Stimulated activated CD8-positive, alpha-beta memory T cell treated with anti-CD3 and anti-CD28 coated beads, Interleukin-12 subunit alpha, Interleukin-12 subunit beta, amount 100 ng/mL, for 24 hours (primary cell): ENCODE results near the gene TMEM54.

Source experiments
- DNase-seq: peaks from one replicate; pipeline ENCODE4 v3.0.0-alpha.2; 2020; ENCODE audit errors: extremely low read depth

Gene TMEM54

DNA sequence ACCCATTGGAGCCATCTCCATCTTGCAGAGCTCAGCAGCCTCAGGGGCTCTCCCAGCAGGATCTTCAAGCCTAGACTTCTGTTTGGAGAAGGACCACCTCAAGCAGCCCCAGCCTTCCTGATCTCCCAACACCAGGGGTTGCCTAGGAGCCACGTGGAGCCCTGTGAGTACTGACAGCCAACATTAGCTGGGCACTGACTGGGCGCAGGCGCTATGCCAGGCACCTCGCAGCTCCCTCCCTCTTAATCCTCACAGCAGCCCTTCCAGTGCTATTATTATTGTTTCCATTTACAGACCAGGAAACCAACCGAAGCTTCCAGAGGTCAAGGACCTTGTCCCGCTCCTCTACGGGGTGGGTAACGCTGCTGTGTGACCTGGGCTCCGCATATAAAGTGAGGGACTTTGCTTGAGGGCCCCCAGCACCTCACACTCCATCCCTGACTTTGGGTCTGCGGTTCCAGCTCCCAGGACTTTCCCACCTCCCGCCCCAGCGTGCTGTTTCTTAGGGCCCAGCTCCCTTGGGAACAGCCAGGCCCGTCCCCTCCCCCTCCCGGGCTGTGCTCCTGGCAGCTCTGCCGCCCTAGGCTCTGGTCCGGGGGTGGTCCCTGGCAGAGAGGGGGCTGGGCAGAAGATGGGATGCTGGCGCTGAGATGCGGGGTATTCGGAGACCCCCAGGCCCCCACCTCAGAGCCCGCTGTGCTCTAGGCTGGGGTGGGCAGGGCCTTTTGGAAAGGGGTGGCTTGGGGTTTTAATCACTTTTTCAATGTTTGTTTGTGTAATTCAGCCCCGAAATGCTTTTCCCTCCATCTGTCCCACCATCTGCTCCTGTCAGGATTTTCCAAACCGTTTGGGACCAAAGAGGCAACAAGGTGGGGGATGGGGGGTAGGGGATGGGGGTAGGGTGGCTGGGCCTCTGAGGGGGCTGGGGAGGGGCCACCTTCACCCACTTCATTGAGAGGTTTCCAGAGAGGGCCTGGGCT, 19.0 kb downstream of the TMEM54 start:
- no peak for DNase-seq

DNA sequence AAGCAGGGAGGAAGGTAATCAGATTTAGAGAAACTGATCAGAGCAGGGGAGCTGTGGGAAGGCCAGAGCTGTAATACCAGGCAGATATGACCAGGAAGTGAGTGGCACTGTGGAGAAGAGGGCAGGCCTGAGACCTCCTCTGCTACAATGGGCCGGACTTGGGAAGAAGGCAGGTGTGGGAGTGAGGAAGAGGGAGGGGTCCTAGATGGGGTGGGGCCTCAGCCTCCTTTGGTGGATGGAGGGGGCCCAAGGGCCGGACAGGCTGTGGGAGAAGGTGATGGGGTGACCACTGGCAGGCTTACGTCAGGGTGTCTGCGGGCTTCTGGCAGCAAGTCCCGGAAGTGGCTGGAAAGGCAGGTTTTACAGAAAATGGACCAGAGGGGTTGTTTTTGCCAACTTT, 19.9 kb downstream of the TMEM54 start:
- no peak for DNase-seq

DNA sequence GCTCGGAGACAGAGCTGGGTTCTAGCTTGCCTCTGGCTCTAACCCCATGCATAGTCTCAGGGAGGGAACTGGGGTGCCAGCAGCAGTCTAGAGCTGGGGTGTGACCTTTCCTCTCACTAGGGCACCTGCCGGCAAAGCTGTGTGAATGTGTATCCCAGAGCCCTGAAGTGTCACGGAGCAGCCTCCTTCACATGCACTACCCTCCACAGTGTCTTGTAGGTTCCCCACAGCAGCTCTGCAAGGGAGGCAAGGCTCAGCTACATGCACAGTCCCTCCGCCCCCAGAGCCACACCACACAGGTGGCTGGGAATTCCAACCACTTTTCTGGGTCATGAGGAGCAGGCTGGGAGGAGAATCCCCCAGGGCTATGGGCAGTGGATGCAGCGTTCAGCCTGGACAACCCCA, 22.6 kb downstream of the TMEM54 start:
- no peak for DNase-seq

DNA sequence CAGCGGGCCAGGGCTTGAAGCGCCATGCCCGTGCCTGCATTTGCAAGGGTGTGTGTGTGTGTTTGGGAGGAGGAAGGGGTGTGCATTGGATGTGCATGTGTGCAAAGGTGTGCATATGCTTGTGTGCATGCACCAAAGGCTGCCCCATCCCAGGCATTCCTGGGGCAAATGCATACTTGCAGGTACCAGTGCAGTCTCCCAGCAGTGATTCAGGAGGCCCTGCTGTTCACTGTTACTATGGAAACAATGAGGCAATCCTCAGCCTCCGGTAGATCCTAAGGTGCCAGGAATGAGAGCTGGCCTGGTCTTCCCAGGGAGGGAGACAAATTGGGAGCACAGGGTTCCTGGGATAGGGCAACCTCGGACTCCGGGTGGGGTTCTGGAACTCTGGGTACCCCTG, 23.0 kb downstream of the TMEM54 start:
- DNase-seq, result no peak

DNA sequence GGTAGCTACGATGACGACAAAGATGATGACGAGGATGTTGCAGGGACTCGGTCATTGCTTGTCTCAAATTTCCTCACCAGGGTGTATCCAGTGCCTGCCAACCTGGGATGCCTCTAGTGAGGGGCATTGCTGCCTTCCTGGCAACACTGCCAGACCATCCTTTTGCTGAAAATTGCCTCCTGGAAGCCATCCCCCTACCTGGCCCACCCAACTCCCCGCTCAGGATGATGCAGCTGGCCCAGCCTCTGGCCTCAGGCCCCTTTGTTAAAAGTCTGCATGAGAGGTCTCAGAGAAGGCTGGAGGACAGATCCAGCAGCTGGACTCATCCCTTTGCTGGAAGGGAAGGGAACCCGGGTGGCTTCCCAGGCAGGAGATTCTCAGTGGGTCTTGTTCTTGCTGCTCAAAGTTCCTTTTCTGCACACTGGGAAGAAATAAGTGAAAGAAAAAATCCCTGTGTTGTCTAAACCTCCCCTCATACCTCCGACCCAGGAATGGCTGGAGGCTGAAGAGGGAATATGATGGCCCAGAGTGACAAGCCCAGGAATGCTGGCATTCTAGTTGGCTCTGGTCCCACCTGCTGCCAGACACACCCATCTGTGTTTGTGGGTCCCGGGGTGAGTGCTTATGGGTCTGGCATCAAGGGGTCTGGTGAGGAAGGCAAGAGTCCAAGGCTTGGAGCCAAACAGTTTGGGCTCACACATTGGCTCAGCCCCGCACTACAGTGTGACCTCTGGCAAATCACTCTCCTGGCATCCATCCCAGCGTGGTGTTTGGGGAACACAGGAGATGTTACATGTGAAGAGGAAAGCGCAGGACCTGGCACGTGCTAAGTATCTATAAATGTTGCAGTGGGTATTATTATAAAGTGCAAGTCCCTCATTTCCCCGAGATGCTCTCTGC, 23.7 kb downstream of the TMEM54 start:
- DNase-seq, result no peak

DNA sequence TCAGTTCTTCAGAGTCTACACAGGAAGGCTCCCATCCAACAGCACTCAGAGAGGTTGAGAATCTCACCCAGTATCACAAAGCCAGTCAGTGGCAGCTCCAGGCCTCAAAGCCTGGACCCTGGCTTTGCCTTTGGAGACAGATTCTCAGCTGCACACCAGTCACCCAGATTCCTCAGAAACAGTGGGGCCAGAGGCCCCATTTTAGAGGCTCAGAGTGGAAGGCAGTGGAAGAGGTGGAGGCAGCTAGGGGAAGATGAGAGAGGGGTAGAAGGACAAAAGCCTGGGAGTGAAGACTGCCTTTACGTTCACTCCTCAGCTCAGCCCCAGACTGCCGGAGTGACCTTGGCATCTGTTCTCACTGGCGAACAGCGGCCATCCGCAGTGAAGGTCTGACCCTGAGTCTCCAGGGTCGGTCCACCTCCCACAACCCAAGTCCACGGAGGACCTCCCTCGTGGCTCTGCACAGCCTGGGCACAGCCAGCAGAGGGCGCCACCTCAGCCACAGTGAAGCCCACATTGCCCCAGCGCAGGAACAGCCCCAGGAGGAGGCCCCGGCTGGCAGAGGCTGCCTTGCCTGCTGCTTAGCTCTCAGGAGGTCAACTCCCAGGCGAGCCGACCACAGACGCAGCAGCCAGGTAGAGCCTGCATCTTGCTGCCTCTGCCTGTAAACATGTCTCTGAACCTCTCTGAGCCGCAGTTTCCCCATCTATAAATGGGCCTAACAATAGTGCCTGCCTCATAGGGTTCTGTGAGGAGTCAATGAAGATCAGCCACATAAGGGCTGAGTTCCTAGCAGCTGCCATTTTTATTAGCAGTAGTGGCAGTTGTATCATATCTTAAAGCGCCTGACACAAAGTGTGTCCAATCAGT, 24.6 kb downstream of the TMEM54 start:
- no peak for DNase-seq

DNA sequence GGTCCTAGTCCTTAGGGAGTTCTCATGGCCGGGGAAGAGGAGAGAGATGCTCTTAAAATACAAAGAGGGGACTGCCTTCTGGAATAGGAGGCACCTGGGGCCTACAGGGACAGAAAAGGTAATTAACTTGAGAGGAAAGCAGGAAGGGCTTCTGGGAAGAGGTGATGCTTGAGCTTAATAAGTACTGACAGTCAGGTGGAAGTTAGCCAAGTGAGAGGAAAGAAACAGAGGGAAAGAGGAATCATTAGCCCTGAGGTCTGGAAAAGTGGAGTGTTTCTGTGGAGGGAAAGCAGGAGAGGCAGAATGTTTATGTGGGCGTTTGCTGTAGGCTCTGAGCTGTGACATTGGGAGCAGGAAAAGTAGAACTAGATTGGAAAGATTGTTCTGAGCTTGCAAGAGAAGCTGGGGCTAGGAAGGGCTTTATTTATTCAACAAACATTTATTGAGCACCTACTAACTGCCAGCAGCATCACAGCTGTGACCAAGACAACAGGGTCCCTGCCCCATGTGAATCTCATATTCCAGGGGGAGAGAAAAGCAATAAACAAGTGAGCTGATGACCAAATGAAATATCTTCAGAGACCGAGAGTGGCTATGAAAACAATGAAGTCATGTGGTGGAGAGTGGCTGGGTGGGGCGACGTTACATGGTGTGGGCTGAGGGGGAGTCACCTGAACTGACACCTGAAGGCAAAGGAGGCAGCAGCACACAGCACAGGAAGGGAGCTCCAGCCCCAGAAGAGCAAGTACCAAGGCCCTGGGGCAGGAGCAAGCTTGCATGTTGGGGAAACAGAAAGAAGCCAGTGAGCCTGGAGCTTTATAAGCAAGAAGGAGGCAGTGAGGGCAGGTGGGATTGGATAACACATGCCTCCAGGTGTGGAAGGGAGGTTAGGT, 26.1 kb downstream of the TMEM54 start:
- DNase-seq, result no peak

DNA sequence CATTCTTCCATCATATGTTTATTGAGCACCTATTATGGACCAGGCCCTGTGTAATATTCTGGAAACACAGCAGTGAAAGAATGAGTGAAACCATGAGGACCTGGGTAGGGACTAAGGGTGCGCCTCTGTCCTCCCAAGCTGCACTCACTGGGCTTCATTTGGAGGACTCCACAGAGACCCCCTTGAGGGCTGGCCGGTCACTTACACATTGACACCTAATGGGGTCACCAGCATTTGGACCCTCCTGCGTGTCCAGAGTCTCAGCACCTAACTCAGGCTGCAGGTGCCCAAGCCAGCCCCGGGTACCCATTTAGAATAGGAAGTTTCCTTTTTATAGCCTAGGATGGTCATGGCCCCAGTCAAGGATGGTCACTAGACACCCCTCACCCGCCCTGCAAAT, 27.7 kb downstream of the TMEM54 start:
- DNase-seq, result no peak

DNA sequence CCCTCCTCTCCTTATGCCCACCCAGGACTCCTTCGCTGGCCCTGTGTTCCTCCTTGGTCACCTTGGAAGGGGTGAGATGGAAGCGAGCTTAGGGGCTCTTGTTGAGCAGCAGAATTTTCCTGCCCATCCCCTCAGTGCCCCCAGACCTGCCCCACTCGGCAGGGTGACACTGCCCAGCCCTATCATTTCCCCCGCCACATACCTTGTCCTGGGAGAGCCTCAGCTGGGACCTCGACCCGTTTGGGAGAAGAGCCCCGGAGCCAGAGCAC, 29.1 kb downstream of the TMEM54 start:
- DNase-seq, result no peak

DNA sequence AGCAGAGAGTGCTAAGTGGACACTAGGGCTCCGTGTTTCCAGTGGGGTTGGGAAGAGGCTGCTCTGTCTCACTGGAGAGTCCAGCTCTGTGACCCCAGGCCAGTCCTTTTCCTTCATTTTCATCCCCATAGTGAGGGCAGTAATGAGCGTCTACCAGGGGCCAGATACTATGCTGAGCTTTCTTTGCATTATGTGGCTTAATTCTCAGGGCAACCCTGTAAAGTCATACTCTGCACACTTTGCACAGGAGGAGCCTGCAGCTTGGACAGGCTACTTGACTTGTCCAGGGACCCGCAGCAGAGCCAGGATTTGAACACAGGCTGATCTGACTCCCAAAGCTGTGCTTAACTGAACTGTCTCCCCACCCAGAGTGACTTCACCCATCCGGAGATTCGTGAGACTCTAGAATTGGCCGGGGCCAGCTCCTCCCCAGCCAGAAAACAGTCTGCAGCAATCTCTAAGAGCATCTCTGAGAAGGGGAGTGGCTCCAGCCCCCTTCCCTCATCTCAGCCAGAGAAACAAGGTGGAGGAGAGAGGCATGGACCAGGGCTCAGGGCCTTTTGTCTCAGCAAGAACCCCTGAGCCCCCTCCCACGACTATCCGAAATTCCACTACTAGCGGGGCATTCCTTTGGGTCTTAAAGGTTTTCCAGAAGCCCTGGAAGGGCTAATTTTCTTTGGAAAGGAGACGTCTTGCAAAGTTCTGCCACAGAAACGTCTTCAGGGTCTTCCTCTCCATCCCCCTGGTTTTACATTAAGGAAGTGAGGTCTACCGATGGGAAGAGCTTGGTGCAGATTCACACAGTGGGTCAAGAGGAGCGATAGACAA, 29.6 kb downstream of the TMEM54 start:
- no peak for DNase-seq

DNA sequence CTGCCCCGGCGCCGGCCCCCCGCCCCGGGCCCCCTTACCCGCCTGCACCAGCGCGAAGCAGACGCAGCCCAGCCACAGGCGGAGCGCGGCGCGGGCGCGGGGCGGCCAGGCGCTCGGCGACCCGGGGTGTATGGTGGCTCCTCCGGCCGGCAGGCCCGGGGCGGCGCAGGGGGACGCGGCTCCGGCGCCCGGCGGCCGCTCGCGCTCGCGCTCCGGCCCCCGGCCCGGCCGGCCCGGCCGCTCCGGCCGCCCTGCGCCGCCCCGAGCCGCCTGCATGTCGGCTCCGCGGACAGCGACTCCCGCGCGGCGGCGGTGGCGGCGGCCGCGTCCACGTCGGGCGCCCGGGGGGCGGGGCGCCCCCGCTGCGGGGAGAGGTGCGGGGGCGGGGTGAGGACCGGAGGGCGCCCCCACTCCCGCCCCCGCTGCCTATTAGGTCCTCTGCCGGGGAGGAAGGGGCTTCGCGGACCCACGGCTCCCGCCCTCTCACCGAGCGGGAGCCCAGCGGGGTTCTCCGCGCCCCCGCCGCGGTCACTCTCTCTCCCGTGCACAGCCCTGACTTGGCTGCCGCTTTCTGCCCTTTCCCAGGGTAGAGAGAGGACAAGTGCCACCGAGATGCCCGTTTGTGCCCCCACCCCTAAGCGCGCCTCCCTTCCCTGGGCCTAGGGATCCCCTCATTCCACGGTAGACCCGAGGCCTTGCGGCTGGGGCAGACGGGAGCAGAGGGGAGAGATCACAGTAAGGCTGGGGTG, 30.4 kb downstream of the TMEM54 start, which contains the start of gene FNDC5:
TSS of gene FNDC5 (minus strand) at position 298 of the 749 bp plus-strand sequence.
- DNase-seq, result no peak

DNA sequence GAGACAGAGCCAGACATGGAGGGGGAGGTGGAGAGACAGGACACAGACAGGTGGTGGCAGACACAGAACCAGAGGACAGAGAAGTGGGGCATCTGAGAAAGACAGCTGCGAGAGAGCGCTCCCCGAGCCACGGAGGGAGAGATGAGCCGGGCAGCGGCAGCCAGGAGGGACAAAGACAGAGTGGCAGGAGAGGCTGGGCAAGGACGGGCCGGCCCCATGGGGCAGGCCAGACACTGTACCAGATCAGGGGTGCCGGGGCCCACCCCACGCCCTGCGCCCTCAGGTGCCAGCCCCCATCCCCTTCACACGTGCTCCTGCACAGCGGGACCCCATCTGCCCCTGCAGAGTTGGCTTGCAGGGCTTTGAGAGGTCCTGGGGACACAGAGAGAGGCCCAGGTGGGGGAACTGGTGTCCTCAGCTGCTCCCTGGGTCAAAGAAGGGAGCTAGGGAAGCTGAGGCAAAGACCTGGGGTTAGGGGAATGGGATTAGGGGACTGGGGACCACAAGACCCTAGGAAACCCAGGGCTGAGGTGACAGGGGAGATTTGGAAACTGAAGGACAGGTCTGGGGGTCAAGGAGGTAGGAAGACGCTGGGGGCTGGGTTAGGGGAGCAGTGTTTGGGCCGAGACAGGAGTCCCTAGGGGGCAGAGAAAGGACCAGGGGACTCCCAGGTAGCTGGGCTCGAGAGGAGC, 31.1 kb downstream of the TMEM54 start:
- no peak for DNase-seq

DNA sequence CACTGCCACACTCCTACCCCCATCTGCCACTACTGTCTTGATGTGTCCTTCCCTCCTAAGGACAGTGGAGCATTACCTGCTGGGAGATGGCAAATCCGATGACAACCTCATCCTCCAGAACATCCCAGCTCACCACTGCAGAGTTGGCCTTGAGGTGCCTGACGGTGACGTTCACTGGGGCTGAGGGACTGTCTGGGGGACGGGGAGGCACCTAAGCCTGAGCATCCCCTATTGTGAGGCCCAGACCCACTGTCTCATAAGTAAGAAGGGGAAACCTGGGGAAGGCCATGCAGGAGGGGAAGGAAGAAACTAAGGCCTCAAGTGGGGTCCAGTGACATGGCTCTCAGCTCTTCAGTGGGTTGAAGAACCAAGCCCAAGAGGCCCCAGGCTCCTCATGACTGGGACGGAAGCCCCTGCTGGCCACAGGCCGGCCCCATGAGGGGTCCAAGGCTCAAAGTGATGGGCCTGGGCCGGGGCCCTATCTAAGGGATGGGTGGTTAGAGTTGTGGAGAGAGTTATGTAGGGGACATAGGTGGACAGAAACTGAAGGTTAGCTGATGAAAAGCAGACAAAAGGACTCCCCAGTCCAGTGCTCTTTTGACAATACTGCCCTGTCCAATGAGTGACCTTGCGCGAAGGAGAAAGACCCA, 32.3 kb downstream of the TMEM54 start:
- DNase-seq, result no peak

DNA sequence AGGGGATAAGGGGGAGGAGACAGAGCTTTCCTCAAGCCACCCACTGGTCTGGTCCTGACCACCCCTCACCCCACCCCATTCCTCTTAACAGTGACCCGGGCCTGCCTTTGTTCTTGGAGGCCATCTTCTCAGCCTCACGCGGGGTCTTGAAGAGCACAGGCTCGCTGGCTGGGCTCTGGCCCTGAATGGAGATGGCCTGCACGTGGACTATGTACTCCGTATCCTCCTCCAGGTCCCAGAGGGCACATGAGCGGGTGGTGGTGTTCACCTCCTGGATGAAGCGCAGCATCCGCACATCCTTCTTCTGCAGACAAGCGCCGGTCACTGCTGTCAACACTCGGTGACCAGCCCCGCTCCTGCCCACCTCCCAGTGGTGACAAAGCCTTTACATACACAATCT, 33.1 kb downstream of the TMEM54 start:
- no peak for DNase-seq

DNA sequence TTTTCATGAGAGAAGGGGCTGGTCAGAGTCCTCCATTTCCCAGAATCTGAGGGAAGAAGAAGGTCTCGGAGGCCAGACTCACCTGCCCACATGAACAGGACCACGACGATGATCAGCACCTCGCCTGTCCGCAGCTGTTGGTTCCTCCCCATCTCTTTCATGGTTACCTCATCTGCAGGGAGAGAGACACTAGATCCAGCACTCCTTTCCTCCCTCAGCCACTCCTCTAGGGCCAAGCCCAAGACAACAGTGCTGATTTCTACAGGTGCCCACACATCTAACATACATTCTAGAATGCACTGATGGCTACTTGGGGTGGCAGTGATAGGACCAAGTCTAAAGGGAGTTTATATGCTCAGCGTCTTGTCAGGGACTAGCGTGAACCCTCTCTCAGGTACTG, 33.5 kb downstream of the TMEM54 start:
- no peak for DNase-seq

DNA sequence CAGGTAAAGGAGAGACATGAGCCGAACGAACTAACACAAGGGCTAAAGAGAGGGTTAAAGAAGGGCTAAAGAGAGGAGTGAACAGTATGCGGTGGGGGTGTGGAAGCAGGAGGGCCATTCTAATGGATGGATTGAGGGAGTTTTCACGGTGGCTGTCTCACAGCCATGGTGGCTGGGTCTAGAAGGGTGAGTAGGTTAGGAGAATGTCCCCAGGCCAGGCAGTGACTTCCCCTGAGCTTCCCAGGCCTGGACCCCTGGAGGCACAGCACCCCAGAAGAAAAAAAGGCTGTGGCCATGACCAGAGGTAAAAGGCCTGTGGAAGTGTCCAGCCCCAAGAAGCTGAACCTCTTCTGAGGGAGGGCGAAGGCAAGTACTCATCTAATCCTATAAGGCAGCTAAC, 34.0 kb downstream of the TMEM54 start:
- no peak for DNase-seq

DNA sequence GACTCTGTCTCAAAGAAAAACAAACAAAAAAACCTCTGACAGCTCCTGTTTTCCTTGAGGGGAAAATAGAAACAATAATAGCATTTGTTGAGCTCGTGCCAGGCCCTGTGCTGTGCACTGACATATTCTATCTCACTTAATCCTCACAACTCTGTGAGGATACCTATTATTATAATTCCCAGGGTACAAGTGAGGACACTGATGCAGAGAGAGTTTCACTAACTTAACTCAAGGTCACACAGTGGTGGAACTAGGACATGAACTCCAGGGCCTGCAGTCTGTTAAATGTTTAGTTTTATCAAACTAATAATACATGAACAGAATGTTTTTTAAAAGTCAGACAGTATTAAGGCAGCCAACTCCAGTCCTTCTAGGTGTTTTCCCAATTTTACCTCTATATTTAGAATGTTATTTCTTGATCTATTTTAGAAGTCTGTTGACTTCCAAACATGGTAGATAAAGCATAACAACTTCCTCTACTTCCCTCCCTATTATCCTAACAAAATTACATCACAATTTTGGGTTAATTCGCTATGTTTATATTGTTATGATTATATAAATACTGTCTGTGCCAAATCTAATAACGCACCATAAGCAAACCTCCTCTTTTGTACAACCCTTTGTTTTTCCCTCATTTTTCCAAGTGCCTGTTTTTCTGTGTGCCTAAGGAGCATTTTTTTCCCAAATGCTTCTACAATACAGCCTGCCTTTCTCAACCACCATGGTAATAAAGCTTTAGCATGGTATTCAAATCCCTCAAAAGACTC, 35.4 kb downstream of the TMEM54 start:
- no peak for DNase-seq
